Ammon's horn (tissue), 1 donor: ENCODE data around the gene SND1.

Experiments used
- DNase-seq: peaks from one replicate; pipeline ENCODE4 v3.0.0-alpha.2; 2016; ENCODE audit warnings: low spot score

The SND1 gene

GRCh38 chr7:127683776-127684681, 32.0 kb downstream of the SND1 start:
- DNase-seq: no peak

GRCh38 chr7:127689194-127689772, 37.3 kb downstream of the SND1 start:
- DNase-seq: no peak

GRCh38 chr7:127690337-127690736, 38.3 kb downstream of the SND1 start:
- no peak for DNase-seq

GRCh38 chr7:127690806-127691205, 38.8 kb downstream of the SND1 start:
- DNase-seq: peak; percentile 21

GRCh38 chr7:127692200-127692599, 40.2 kb downstream of the SND1 start:
- DNase-seq: no peak

- no peak for DNase-seq
Measured at GRCh38 chr7:127699853-127700252, 47.9 kb downstream of the SND1 start.

- DNase-seq: no peak
Measured at GRCh38 chr7:127702052-127702652, 50.2 kb downstream of the SND1 start.

- DNase-seq: peak; percentile 16
Measured at GRCh38 chr7:127702938-127703337, 50.9 kb downstream of the SND1 start.

GRCh38 chr7:127704211-127704610, 52.2 kb downstream of the SND1 start:
- no peak for DNase-seq

- DNase-seq: no peak
Measured at GRCh38 chr7:127705461-127705959, 53.5 kb downstream of the SND1 start.

- no peak for DNase-seq
Measured at GRCh38 chr7:127706766-127707165, 54.8 kb downstream of the SND1 start.

- no peak for DNase-seq
Measured at GRCh38 chr7:127708201-127708600, 56.2 kb downstream of the SND1 start.

- DNase-seq: peak; percentile 94
Measured at GRCh38 chr7:127708788-127709187, 56.8 kb downstream of the SND1 start.

- DNase-seq: no peak
Measured at GRCh38 chr7:127710635-127711034, 58.6 kb downstream of the SND1 start.

- no peak for DNase-seq
Measured at GRCh38 chr7:127711872-127712271, 59.9 kb downstream of the SND1 start.

- no peak for DNase-seq
Measured at GRCh38 chr7:127713006-127713405, 61.0 kb downstream of the SND1 start.

GRCh38 chr7:127713758-127714157, 61.8 kb downstream of the SND1 start:
- DNase-seq: peak; percentile 38

- no peak for DNase-seq
Measured at GRCh38 chr7:127715272-127715671, 63.3 kb downstream of the SND1 start.

GRCh38 chr7:127715901-127716300, 63.9 kb downstream of the SND1 start:
- no peak for DNase-seq

GRCh38 chr7:127717502-127718339, 65.7 kb downstream of the SND1 start:
- DNase-seq: no peak

GRCh38 chr7:127718340-127718679, 66.3 kb downstream of the SND1 start:
- peak; percentile 33 for DNase-seq

- no peak for DNase-seq
Measured at GRCh38 chr7:127726476-127726875, 74.5 kb downstream of the SND1 start.
